Subcutaneous abdominal adipose tissue (tissue), 5 donors: ENCODE data around the gene DYNC1I2.
"Not testable (repeated sequence)": the region's sequence is repeated elsewhere in the genome, so short reads cannot be mapped to it uniquely, and the experiment has no call there.

ENCODE experiments used
- H3K27ac ChIP-seq: one replicate; pipeline ENCODE4 v1.7.0; 2013; ENCODE audit warnings: low read depth, mild to moderate bottlenecking, inconsistent platforms, low read length, moderate library complexity
- H3K27me3 ChIP-seq, 5 donors: one replicate each; pipeline ENCODE4 v1.7.0; 2013; ENCODE audit warnings: low read length in 5 of 5, inconsistent platforms in 1 of 5; ENCODE audit not compliant: control insufficient read depth in 5 of 5, insufficient read depth in 4 of 5
- H3K36me3 ChIP-seq, 5 donors: one replicate each; pipeline ENCODE4 v1.7.0; 2013; ENCODE audit warnings: low read length in 5 of 5; ENCODE audit not compliant: control insufficient read depth in 5 of 5, insufficient read depth in 5 of 5
- H3K4me1 ChIP-seq, 5 donors: one replicate each; pipeline ENCODE4 v1.7.0; 2013; ENCODE audit warnings: low read length in 5 of 5, mild to moderate bottlenecking in 3 of 5, moderate library complexity in 1 of 5; ENCODE audit not compliant: control insufficient read depth in 5 of 5, insufficient read depth in 5 of 5
- H3K4me3 ChIP-seq, 5 donors: one replicate each; pipeline ENCODE4 v1.7.0; 2013; ENCODE audit warnings: low read length in 5 of 5, low read depth in 1 of 5
- H3K9ac ChIP-seq, 5 donors: one replicate each; pipeline ENCODE4 v1.7.0; 2013; ENCODE audit warnings: low read length in 5 of 5, mild to moderate bottlenecking in 4 of 5, moderate library complexity in 3 of 5
- H3K9me3 ChIP-seq, 5 donors: one replicate each; pipeline ENCODE4 v1.7.0; 2013; ENCODE audit warnings: low read length in 5 of 5; ENCODE audit not compliant: control insufficient read depth in 5 of 5
- donor health status: healthy.
- donor health status: healthy.
- donor health status: healthy.
- donor health status: healthy.
- donor health status: healthy.

DYNC1I2 gene

GRCh38 chr2:171771463-171771862, 84.2 kb downstream of the DYNC1I2 start:
- Histone ChIP-seq H3K9ac (no peak overlapping the region), H3K4me3 (no peak overlapping the region), H3K4me1 (no peaks in the 10 kb centered on the region), H3K9me3 (peaks cover 0 to 7% (median 4%) of the 10 kb centered on the region in 5 donors), H3K27ac (no peak overlapping the region), H3K27me3 (no peaks in the 10 kb centered on the region), H3K36me3 (no peaks in the 10 kb centered on the region)

DNA sequence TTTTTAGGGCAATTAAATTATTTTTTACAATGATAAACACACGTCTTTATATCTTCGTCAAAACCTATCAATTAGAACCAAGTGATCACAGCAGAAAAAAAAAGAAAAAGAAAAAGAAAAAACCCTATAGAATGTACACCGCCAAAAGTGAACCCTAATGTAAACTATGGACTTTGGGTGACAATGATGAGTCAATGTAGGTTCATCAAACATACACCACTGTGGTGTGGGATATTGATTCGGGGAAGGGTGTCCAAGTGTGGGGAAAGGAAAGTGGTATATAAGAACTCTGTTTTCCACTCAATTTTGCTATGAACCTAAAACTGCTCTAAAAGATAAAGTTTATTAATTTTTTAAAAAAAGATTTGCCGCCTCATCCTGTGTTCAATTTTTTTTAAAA, 85.1 kb downstream of the DYNC1I2 start:
- H3K4me1 ChIP-seq: no peaks in the 10 kb centered on the region
- no peaks in the 10 kb centered on the region for H3K27me3 ChIP-seq
- no peak overlapping the region for H3K4me3 ChIP-seq
- no peak overlapping the region for H3K9ac ChIP-seq
- no peaks in the 10 kb centered on the region for H3K36me3 ChIP-seq
- H3K27ac ChIP-seq: no peak overlapping the region
- H3K9me3 ChIP-seq: peaks cover 0 to 7% (median 4%) of the 10 kb centered on the region in 5 donors

- H3K27me3 ChIP-seq, H3K27ac ChIP-seq, H3K9ac ChIP-seq, H3K4me3 ChIP-seq, H3K36me3 ChIP-seq, H3K4me1 ChIP-seq: not testable (repeated sequence)
- H3K9me3 ChIP-seq: peaks cover 0 to 11% (median 9%) of the 10 kb centered on the region in 5 donors
These were observed 87.3 kb downstream of the DYNC1I2 start for GRCh38 chr2:171774581-171774980.

GRCh38 chr2:171778515-171778914, 91.2 kb downstream of the DYNC1I2 start:
- H3K4me3 ChIP-seq: no peak overlapping the region
- H3K9me3 ChIP-seq: peaks cover 0 to 7% (median 4%) of the 10 kb centered on the region in 5 donors
- H3K27me3 ChIP-seq: no peaks in the 10 kb centered on the region
- H3K4me1 ChIP-seq: no peaks in the 10 kb centered on the region
- H3K36me3 ChIP-seq: peaks cover 0 to 11% (median 8%) of the 10 kb centered on the region in 5 donors
- H3K9ac ChIP-seq: no peak overlapping the region
- H3K27ac ChIP-seq: no peak overlapping the region

GRCh38 chr2:171785450-171785849, 98.2 kb downstream of the DYNC1I2 start:
- Histone ChIP-seq H3K36me3 (peaks cover 35 to 60% (median 42%) of the 10 kb centered on the region in 5 donors), H3K9me3 (peaks cover 0 to 2% (median 0%) of the 10 kb centered on the region in 5 donors), H3K27me3 (no peaks in the 10 kb centered on the region), H3K9ac (no peak overlapping the region), H3K4me3 (no peak overlapping the region), H3K27ac (no peak overlapping the region), H3K4me1 (peaks cover 0 to 5% (median 0%) of the 10 kb centered on the region in 5 donors)

GRCh38 chr2:171787333-171788072, 100.2 kb downstream of the DYNC1I2 start:
- no peak overlapping the region for H3K9ac ChIP-seq
- no peaks in the 10 kb centered on the region for H3K27me3 ChIP-seq
- no peak overlapping the region for H3K4me3 ChIP-seq
- peaks cover 0 to 5% (median 0%) of the 10 kb centered on the region in 5 donors for H3K4me1 ChIP-seq
- H3K36me3 ChIP-seq: peaks cover 32 to 66% (median 46%) of the 10 kb centered on the region in 5 donors
- peaks cover 0 to 2% (median 0%) of the 10 kb centered on the region in 5 donors for H3K9me3 ChIP-seq
- no peak overlapping the region for H3K27ac ChIP-seq

DNA sequence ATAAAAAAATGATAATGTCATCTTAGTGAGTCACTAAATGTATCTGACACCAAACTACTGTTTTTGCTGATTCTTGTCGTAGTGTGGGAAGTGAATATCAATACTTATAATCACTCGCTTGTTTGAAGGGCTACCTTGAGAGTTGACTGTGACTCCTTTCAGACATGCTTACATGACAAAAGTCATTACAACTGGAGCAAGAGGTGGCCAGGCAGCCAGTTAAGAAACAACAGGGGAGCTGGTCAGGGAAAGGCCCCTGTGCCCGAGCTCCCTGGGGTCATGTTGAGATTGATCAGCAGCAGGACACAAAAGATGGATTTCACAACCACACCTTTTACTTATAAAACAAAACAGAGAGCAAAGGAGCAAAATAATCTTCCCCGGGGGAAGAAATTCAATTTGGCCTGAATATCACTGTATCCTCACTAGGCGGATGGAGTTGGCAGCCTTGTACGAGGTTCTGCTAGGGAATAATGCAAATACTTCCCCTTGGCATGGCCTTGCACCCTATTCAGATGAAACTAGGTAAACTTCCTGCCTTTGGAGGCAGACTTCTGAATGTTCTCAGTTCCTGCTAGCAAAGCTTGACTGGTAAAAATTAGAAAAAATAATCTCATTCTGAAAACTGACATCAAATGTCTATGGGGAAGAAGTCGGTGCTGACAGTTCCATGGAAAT, 101.2 kb downstream of the DYNC1I2 start:
- H3K36me3 ChIP-seq: peaks cover 30 to 66% (median 49%) of the 10 kb centered on the region in 5 donors
- no peak overlapping the region for H3K4me3 ChIP-seq
- peaks cover 0 to 5% (median 0%) of the 10 kb centered on the region in 5 donors for H3K4me1 ChIP-seq
- H3K9ac ChIP-seq: no peak overlapping the region
- no peaks in the 10 kb centered on the region for H3K9me3 ChIP-seq
- no peaks in the 10 kb centered on the region for H3K27me3 ChIP-seq
- H3K27ac ChIP-seq: no peak overlapping the region

- H3K27me3 ChIP-seq: no peaks in the 10 kb centered on the region
- no peak overlapping the region for H3K4me3 ChIP-seq
- H3K27ac ChIP-seq: no peak overlapping the region
These were observed 102.7 kb downstream of the DYNC1I2 start for GRCh38 chr2:171789956-171790355.

DNA sequence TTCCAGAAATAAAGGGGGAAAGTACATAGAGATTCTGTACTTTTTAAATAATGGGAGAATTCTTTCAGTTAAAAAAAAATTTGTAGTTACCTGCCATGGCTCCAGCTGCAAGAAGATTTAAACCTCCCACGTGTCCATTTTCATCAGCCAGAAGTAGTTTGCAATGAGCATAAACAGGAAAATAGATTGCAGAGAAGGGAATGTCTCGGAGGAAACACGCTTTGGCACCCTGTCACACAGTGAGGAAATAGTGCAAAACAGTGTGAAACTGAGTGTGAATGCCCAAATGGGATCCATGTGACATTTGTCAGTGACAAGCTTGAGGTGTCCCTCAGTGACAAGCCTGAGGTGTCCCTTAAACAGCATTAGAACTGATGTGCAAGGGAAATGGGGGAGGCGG, 104.1 kb downstream of the DYNC1I2 start:
- H3K9ac ChIP-seq: no peak overlapping the region
- no peaks in the 10 kb centered on the region for H3K27me3 ChIP-seq
- H3K9me3 ChIP-seq: no peaks in the 10 kb centered on the region
- H3K4me1 ChIP-seq: peaks cover 0 to 5% (median 0%) of the 10 kb centered on the region in 5 donors
- H3K4me3 ChIP-seq: no peak overlapping the region
- H3K27ac ChIP-seq: no peak overlapping the region
- H3K36me3 ChIP-seq: peaks cover 15 to 42% (median 34%) of the 10 kb centered on the region in 5 donors

More at GRCh38 chr2:171789956-171790355, 102.7 kb downstream of the DYNC1I2 start:
- Histone ChIP-seq H3K4me1 (peaks cover 0 to 5% (median 0%) of the 10 kb centered on the region in 5 donors), H3K9me3 (no peaks in the 10 kb centered on the region), H3K36me3 (peaks cover 16 to 52% (median 43%) of the 10 kb centered on the region in 5 donors), H3K9ac (no peak overlapping the region)

DNA sequence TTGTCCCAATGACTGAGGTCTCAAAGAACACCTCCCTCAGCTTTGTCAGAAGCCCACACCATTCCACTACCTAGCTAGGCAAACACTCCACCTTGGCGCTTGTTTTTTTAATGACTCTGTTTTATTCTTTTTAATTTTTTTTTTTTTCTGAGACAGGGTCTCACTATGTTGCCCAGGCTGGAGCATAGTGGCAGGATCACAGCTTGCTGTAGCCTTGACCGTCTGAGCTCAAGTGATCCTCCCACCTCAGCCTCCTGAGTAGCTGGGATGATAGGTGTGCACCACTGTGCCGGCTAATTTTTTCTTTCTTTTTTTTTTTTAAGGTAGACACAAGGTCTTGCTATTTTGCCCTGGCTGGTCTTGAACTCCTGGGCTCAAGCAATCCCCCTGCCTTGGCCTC, 104.9 kb downstream of the DYNC1I2 start:
- H3K36me3 ChIP-seq: peaks cover 10 to 34% (median 26%) of the 10 kb centered on the region in 5 donors
- no peak overlapping the region for H3K9ac ChIP-seq
- H3K27me3 ChIP-seq: no peaks in the 10 kb centered on the region
- H3K4me1 ChIP-seq: peaks cover 0 to 5% (median 0%) of the 10 kb centered on the region in 5 donors
- no peak overlapping the region for H3K4me3 ChIP-seq
- no peaks in the 10 kb centered on the region for H3K9me3 ChIP-seq
- H3K27ac ChIP-seq: no peak overlapping the region
